GM12891 (cell line): ENCODE measurements around the gene C19orf53.

Experiments
- PAX5 ChIP-seq: IDR thresholded peaks from 2 replicates; pipeline ENCODE4 v1.6.1; 2011; ENCODE audit warnings: low read length, moderate library complexity, mild to moderate bottlenecking; ENCODE audit not compliant: insufficient read depth, severe bottlenecking
- TAF1 ChIP-seq: IDR thresholded peaks from 2 replicates; pipeline ENCODE4 v1.6.1; 2011; ENCODE audit warnings: low read depth, low read length, control low read depth

DNA sequence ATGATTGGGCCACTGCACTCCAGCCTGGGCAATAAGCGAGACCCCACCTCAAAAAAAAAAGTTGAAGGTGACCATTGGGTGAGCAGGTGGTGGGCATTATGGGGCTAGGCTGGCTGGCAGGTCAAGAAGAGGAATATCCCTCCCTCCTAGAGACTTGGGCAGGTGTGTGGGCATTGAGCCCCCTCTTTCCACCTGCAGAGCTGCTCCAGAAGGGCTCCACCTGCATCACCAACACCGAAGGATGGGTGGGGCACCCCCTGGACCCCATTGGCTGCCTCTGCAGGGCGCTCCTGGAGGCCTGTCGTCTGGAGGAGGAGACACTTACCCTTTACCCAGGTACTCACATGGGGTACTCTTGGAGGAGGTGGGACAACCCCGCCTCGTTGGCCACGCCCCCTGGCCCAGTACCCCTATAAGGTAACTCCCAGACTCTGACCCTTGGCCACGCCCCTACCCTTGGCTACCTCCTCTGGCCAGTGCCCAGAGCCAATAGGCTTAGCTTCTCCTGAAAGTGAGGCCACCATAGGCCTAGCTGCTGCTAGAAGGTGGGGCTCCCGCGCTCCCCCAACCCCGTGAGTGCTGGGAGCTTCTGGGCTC is 42.9 kb downstream of the C19orf53 start:
- TF ChIP-seq TAF1 (no peak), PAX5 (no peak)
